Measurements from ENCODE around the gene CDKAL1. TPM values are rescaled to one million over a fixed set of nuclear protein-coding genes. Genes with fewer than 3 reads are reported as not detected.

Gene CDKAL1
- total and polyA plus RNA-seq, 2 of the 8 experiments (the other 6 are each of a cell fraction or from before 2014, with no cell fraction given), result 8.4 to 24.6 TPM

- no peak overlapping the region for H3K4me3 ChIP-seq (ENCODE audit: extremely low read depth in 1 of 4, insufficient read depth in 2 of 4, low read depth in 3 of 4, low read length in 4 of 4)
- FAIRE-seq (no peak), DNase-seq (ENCODE audit: low read depth in 1 of 2, low spot score in 2 of 2) (no peak)
- no peak overlapping the region for H3K14ac ChIP-seq (ENCODE audit: insufficient read length)
- no peak overlapping the region for H3K4ac ChIP-seq (replicated peaks; ENCODE audit: insufficient read length, low read depth, low read length)
- H3K18ac ChIP-seq (ENCODE audit: extremely low read depth, low read length), result no peak overlapping the region
- no peak overlapping the region for H2BK15ac ChIP-seq (ENCODE audit: low read length)
- POLR2A ChIA-PET (ENCODE audit: partially characterized antibody), result interaction anchor here (0.7 kb wide), 1 partner anchor 71 kb away, joined by 3 read pairs; no protein-coding TSS in a partner anchor
- no peaks in the 10 kb centered on the region for H3K23me2 ChIP-seq (ENCODE audit: low read depth, low read length)
- no peak overlapping the region for H2BK12ac ChIP-seq (ENCODE audit: low read depth, low read length)
- H4K91ac ChIP-seq (replicated peaks; ENCODE audit: insufficient read length, low read length), result no peak overlapping the region
- H2BK120ac ChIP-seq (replicated peaks; ENCODE audit: low read depth, low read length), result no peak overlapping the region
- H3K4me1 ChIP-seq (replicated peaks in 1 of 4; ENCODE audit: control insufficient read depth in 3 of 4, insufficient read depth in 4 of 4, low read length in 3 of 4), result peaks cover 2 to 9% (median 4%) of the 10 kb centered on the region in 4 experiments; a peak in 6 of 7 replicates
- 94% methylated on average over 4 of the region's 4 CpGs; no CpG with 5 or more reads in 1 of the 2 experiments for WGBS, 2 experiments (ENCODE audit: extremely low coverage in 1 of 2, insufficient coverage in 1 of 2, insufficient read length in 1 of 2, insufficient replicate concordance in 2 of 2, low coverage in 1 of 2, low lambda C conversion rate in 2 of 2, missing lambda C conversion rate in 1 of 2)
- H3K56ac ChIP-seq (replicated peaks; ENCODE audit: insufficient read length, low read depth, low read length), result no peak overlapping the region
- H2AFZ ChIP-seq (ENCODE audit: low read length), result no peak overlapping the region
- H2BK5ac ChIP-seq (ENCODE audit: low read depth, low read length), result no peak overlapping the region
- H3K27ac ChIP-seq (ENCODE audit: low read depth, low read length), result no peak overlapping the region
- no peak overlapping the region for H4K5ac ChIP-seq (ENCODE audit: insufficient read length, low read depth, low read length)
- H3K9ac ChIP-seq (replicated peaks in 1 of 4; ENCODE audit: extremely low read depth in 1 of 4, low read depth in 3 of 4, low read length in 3 of 4), result no peak overlapping the region
- peaks cover 0 to 3% (median 0%) of the 10 kb centered on the region in 4 experiments; a peak in 2 of 8 replicates for H3K36me3 ChIP-seq (ENCODE audit: control insufficient read depth in 2 of 4, insufficient read depth in 4 of 4, low read length in 3 of 4)
- H3K4me2 ChIP-seq (ENCODE audit: insufficient read depth in 1 of 2, low read depth in 2 of 2, low read length in 2 of 2), result no peak overlapping the region
- no peak overlapping the region for H3K23ac ChIP-seq (ENCODE audit: insufficient read length)
- H4K8ac ChIP-seq (ENCODE audit: extremely low read depth, insufficient read depth, low read length), result no peak overlapping the region
- peaks cover 3 to 10% of the 10 kb centered on the region in 2 experiments for H3K9me3 ChIP-seq (ENCODE audit: insufficient read depth in 2 of 2, low read depth in 1 of 2, low read length in 1 of 2)
- CTCF ChIA-PET (ENCODE audit: partially characterized antibody), result no interaction called here
- H4K20me1 ChIP-seq (replicated peaks in 1 of 2; ENCODE audit: control insufficient read depth in 1 of 2, insufficient read depth in 2 of 2, low read length in 2 of 2), result no peaks in the 10 kb centered on the region
- no peaks in the 10 kb centered on the region for H3K79me1 ChIP-seq (ENCODE audit: low read depth, low read length)
- H3K27me3 ChIP-seq (replicated peaks in 1 of 4; ENCODE audit: control insufficient read depth in 3 of 4, extremely low read depth in 1 of 4, insufficient read depth in 3 of 4, low read length in 3 of 4), result no peaks in the 10 kb centered on the region
- H2AK5ac ChIP-seq (ENCODE audit: low read depth, low read length), result no peak overlapping the region
- no peaks in the 10 kb centered on the region for H3K79me2 ChIP-seq (ENCODE audit: control insufficient read depth in 1 of 2, insufficient read depth in 2 of 2, low read length in 2 of 2)
- no peak overlapping the region for H2BK20ac ChIP-seq (ENCODE audit: low read length)
- no peak for TF ChIP-seq EZH2 (IDR thresholded peaks at IDR 0.05; ENCODE audit: low read depth, low read length, severe bottlenecking)
- no peak for TF ChIP-seq FOSL1 (IDR thresholded peaks at IDR 0.05; ENCODE audit: insufficient read depth, low read depth, low read length)
- TF ChIP-seq POLR2A (IDR thresholded peaks at IDR 0.05; ENCODE audit: control extremely low read depth in 1 of 2, low read depth in 2 of 2, low read length in 2 of 2), result no peak
- no peak for TF ChIP-seq TEAD4 (IDR thresholded peaks at IDR 0.05; ENCODE audit: low read depth, low read length)
- no peak for TF ChIP-seq NRF1 (IDR thresholded peaks at IDR 0.05; ENCODE audit: low read depth, low read length)
- no peak for TF ChIP-seq SP2 (IDR thresholded peaks at IDR 0.05; ENCODE audit: low read length)
- no peak for TF ChIP-seq YY1 (IDR thresholded peaks at IDR 0.05; ENCODE audit: low read depth, low read length)
- TF ChIP-seq TAF7 (optimal IDR thresholded peaks at IDR 0.05; ENCODE audit: borderline replicate concordance, low read depth, low read length), result no peak
- TF ChIP-seq MAFK (IDR thresholded peaks at IDR 0.05; ENCODE audit: low read depth, low read length), result no peak
- no peak for TF ChIP-seq BRCA1 (IDR thresholded peaks at IDR 0.05; ENCODE audit: low read depth, low read length)
Observed at GRCh38 chr6:21180800-21181337, 646.6 kb downstream of the CDKAL1 start.

All from H1 (cell line).